H9 (cell line): ENCODE data around the gene PON2. TPM values are rescaled to one million over a fixed set of nuclear protein-coding genes. Genes with fewer than 3 reads are reported as not detected.

Experiments
- DNase-seq: peaks from one replicate; pipeline ENCODE4 v3.0.0-alpha.2; 2017
- H2AFZ ChIP-seq: one replicate; pipeline ENCODE4 v1.6.1; 2013; ENCODE audit warnings: mild to moderate bottlenecking, low read length, control low read depth, moderate library complexity
- H2AK5ac ChIP-seq: 2 replicates; pipeline ENCODE4 v1.6.1; 2013; ENCODE audit warnings: low read length, control low read depth, mixed read lengths; ENCODE audit not compliant: insufficient read length
- H2BK120ac ChIP-seq: one replicate; pipeline ENCODE4 v1.6.1; 2013; ENCODE audit warnings: low read depth, mild to moderate bottlenecking, low read length, control low read depth, inconsistent platforms; ENCODE audit not compliant: poor library complexity, severe bottlenecking
- H2BK12ac ChIP-seq: 2 replicates; pipeline ENCODE4 v1.6.1; 2013; ENCODE audit warnings: low read length, control low read depth, mixed read lengths, low read depth; ENCODE audit not compliant: insufficient read length
- H2BK15ac ChIP-seq: 2 replicates; pipeline ENCODE4 v1.6.1; 2013; ENCODE audit warnings: low read depth, low read length, control low read depth
- H2BK20ac ChIP-seq: one replicate; pipeline ENCODE4 v1.6.1; 2013; ENCODE audit warnings: low read depth, mild to moderate bottlenecking, low read length, control low read depth, inconsistent platforms; ENCODE audit not compliant: poor library complexity, severe bottlenecking
- H2BK5ac ChIP-seq: 2 replicates; pipeline ENCODE4 v1.6.1; 2013; ENCODE audit warnings: low read length, control low read depth, mixed read lengths; ENCODE audit not compliant: insufficient read length
- H3K14ac ChIP-seq: 2 replicates; pipeline ENCODE4 v1.6.1; 2013; ENCODE audit warnings: low read length, control low read depth; ENCODE audit not compliant: insufficient read depth
- H3K18ac ChIP-seq: 2 replicates; pipeline ENCODE4 v1.6.1; 2013; ENCODE audit warnings: low read depth, mild to moderate bottlenecking, mixed read lengths, low read length, control low read depth; ENCODE audit not compliant: insufficient read length
- H3K23ac ChIP-seq: 2 replicates; pipeline ENCODE4 v1.6.1; 2013; ENCODE audit warnings: low read length, control low read depth, mixed read lengths, low read depth; ENCODE audit not compliant: insufficient read length
- H3K23me2 ChIP-seq: 2 replicates; pipeline ENCODE4 v1.6.1; 2013; ENCODE audit warnings: low read depth, mild to moderate bottlenecking, mixed read lengths, low read length, control low read depth; ENCODE audit not compliant: insufficient read length, poor library complexity, severe bottlenecking
- H3K27ac ChIP-seq: 2 replicates; pipeline ENCODE4 v1.5.1; 2013; ENCODE audit warnings: low read length, control low read depth, mixed read lengths, low read depth; ENCODE audit not compliant: insufficient read length
- H3K27me3 ChIP-seq: 2 replicates; pipeline ENCODE4 v1.6.1; 2013; ENCODE audit warnings: low read length, control low read depth, inconsistent platforms; ENCODE audit not compliant: insufficient read depth
- H3K4ac ChIP-seq: 2 replicates; pipeline ENCODE4 v1.6.1; 2013; ENCODE audit warnings: low read depth, mild to moderate bottlenecking, control low read depth, inconsistent platforms, low read length, moderate library complexity
- H3K4me1 ChIP-seq: 2 replicates; pipeline ENCODE4 v1.6.1; 2013; ENCODE audit warnings: low read length, control low read depth, inconsistent platforms; ENCODE audit not compliant: insufficient read depth
- H3K4me2 ChIP-seq: 2 replicates; pipeline ENCODE4 v1.6.1; 2013; ENCODE audit warnings: low read length, control low read depth, mixed read lengths; ENCODE audit not compliant: insufficient read length, insufficient read depth
- H3K56ac ChIP-seq: 2 replicates; pipeline ENCODE4 v1.6.1; 2013; ENCODE audit warnings: low read depth, mild to moderate bottlenecking, mixed read lengths, low read length, control low read depth; ENCODE audit not compliant: insufficient read length
- H3K79me1 ChIP-seq: 2 replicates; pipeline ENCODE4 v1.6.1; 2013; ENCODE audit warnings: low read depth, mild to moderate bottlenecking, moderate library complexity, low read length, control low read depth, inconsistent platforms; ENCODE audit not compliant: insufficient read depth, poor library complexity, severe bottlenecking
- H3K79me2 ChIP-seq: 2 replicates; pipeline ENCODE4 v1.6.1; 2013; ENCODE audit warnings: low read length, control low read depth, inconsistent platforms; ENCODE audit not compliant: insufficient read depth
- H3K9ac ChIP-seq: 2 replicates; pipeline ENCODE4 v1.6.1; 2013; ENCODE audit warnings: low read length, control low read depth, mixed read lengths; ENCODE audit not compliant: insufficient read length; ENCODE audit errors: extremely low read depth
- H3K9me3 ChIP-seq: one replicate; pipeline ENCODE4 v1.6.1; 2013; ENCODE audit warnings: low read depth, low read length, inconsistent platforms; ENCODE audit not compliant: control insufficient read depth
- H3T11ph ChIP-seq: one replicate; pipeline ENCODE4 v1.6.1; 2013; ENCODE audit warnings: mild to moderate bottlenecking, low read length, control low read depth, inconsistent platforms
- H4K20me1 ChIP-seq: one replicate; pipeline ENCODE4 v1.6.1; 2013; ENCODE audit not compliant: control insufficient read depth, insufficient read length, insufficient read depth
- H4K5ac ChIP-seq: 2 replicates; pipeline ENCODE4 v1.6.1; 2013; ENCODE audit warnings: low read depth, mild to moderate bottlenecking, mixed read lengths, low read length, control low read depth; ENCODE audit not compliant: insufficient read length
- H4K8ac ChIP-seq: replicated peaks from 2 replicates; pipeline ENCODE4 v1.6.1; 2013; ENCODE audit warnings: low read length, control low read depth, mixed read lengths, low read depth; ENCODE audit not compliant: insufficient read length
- H4K91ac ChIP-seq: 2 replicates; pipeline ENCODE4 v1.6.1; 2013; ENCODE audit warnings: low read depth, mild to moderate bottlenecking, moderate library complexity, mixed read lengths, low read length, control low read depth; ENCODE audit not compliant: insufficient read length
- H3K27ac Mint-ChIP-seq, 3 experiments: 2 replicates in 2 of 3; 3 replicates in 1 of 3; pipeline ENCODE4 v1.8.0; 2020 to 2021; ENCODE audit warnings: mixed read lengths in 3 of 3, mild to moderate bottlenecking in 1 of 3, moderate library complexity in 1 of 3
- H3K27me3 Mint-ChIP-seq: 2 replicates; pipeline ENCODE4 v1.8.0; 2021; ENCODE audit warnings: low read depth, mild to moderate bottlenecking, moderate library complexity, mixed read lengths
- H3K36me3 Mint-ChIP-seq, 3 experiments: 2 replicates in 2 of 3; 3 replicates in 1 of 3; pipeline ENCODE4 v1.8.0; 2020 to 2021; ENCODE audit warnings: low read depth in 3 of 3, mixed read lengths in 3 of 3; ENCODE audit not compliant: insufficient read depth in 1 of 3
- H3K4me1 Mint-ChIP-seq, 2 experiments: 2 replicates each; pipeline ENCODE4 v1.8.0; 2020; ENCODE audit warnings: mixed read lengths in 2 of 2
- H3K4me3 Mint-ChIP-seq, 2 experiments: 2 replicates in 1 of 2; 3 replicates in 1 of 2; pipeline ENCODE4 v1.8.0; 2020 to 2021; ENCODE audit warnings: mild to moderate bottlenecking in 2 of 2, mixed read lengths in 2 of 2, moderate library complexity in 1 of 2
- H3K9me3 Mint-ChIP-seq, 2 experiments: 2 replicates in 1 of 2; 3 replicates in 1 of 2; pipeline ENCODE4 v1.8.0; 2020; ENCODE audit warnings: mild to moderate bottlenecking in 2 of 2, mixed read lengths in 2 of 2, moderate library complexity in 1 of 2
- WGBS: extraction: QIAGEN DNeasy Blood & Tissue Kit; methylation state at CpG from one replicate; pipeline ENCODE4 v1.1.7; 2013; ENCODE audit warnings: missing lambda C conversion rate, low lambda C conversion rate, mixed read lengths; ENCODE audit not compliant: insufficient read length; ENCODE audit errors: extremely low coverage; 5-methylcytosine and 5-hydroxymethylcytosine counted together
- total RNA-seq: library from RNA; stranded (reverse); gene quantifications from 2 replicates; pipeline ENCODE4 v1.2.1, GENCODE V29; 2021
- TF ChIP-seq, protein P1 (sequence below): fragments of 200-600 bp; sonication (generic); conservative IDR thresholded peaks from 3 replicates; pipeline ENCODE4 v1.8.0; 2021; ENCODE audit warnings: antibody characterized with exemption, mild to moderate bottlenecking

Gene PON2
- total RNA-seq, 1 experiment from 2014 or later: 26.7 TPM

DNA sequence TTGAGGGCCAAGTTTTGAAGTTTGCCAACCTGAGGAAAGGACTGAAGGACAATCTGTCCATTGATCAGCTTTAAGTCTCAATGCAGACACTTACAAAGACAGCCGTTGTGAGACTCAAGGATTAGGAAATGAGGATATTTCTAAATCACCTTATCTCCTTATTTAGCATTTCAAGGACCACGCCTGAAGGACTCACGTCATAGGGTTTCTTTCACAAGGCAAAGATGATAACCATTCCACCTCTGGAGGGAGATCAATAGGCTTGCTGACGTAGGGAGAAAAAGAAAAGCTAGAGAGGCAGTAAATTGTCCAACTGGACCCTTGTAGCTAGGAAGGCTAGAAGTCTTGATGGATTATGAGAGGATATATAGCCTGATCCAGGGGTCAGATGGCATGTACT lies 47.6 kb upstream of the PON2 start:
- Histone ChIP-seq H3K9ac (no peak overlapping the region), H2BK120ac (no peak overlapping the region), H3K9me3 (no peaks in the 10 kb centered on the region), H4K91ac (no peak overlapping the region), H2BK5ac (no peak overlapping the region), H3K27me3 (no peaks in the 10 kb centered on the region), H3K4me2 (no peak overlapping the region), H2BK15ac (no peak overlapping the region), H2BK20ac (no peak overlapping the region), H3K4ac (no peak overlapping the region), H3K79me2 (no peaks in the 10 kb centered on the region), H3T11ph (no peak overlapping the region), H3K18ac (no peak overlapping the region), H4K5ac (no peak overlapping the region), H3K14ac (no peak overlapping the region), H2AFZ (no peak overlapping the region), H2BK12ac (no peak overlapping the region), H2AK5ac (no peak overlapping the region), H3K56ac (no peak overlapping the region), H4K8ac (no peak overlapping the region), H3K23me2 (no peaks in the 10 kb centered on the region), H3K79me1 (no peaks in the 10 kb centered on the region), H4K20me1 (no peaks in the 10 kb centered on the region), H3K27ac (no peak overlapping the region), H3K23ac (no peak overlapping the region), H3K4me1 (no peaks in the 10 kb centered on the region; the same call in 1 of the 2 replicates)
- no peak overlapping the region for H3K4me3 Mint-ChIP-seq
- peaks cover 0 to 3% (median 0%) of the 10 kb centered on the region in 3 experiments; a peak in 1 of 7 replicates for H3K36me3 Mint-ChIP-seq
- peaks cover 13 to 14% of the 10 kb centered on the region in 2 experiments for H3K4me1 Mint-ChIP-seq
- no peak overlapping the region for H3K27ac Mint-ChIP-seq
- DNase-seq: no peak
- no peaks in the 10 kb centered on the region for H3K27me3 Mint-ChIP-seq
- TF ChIP-seq, protein P1, sequence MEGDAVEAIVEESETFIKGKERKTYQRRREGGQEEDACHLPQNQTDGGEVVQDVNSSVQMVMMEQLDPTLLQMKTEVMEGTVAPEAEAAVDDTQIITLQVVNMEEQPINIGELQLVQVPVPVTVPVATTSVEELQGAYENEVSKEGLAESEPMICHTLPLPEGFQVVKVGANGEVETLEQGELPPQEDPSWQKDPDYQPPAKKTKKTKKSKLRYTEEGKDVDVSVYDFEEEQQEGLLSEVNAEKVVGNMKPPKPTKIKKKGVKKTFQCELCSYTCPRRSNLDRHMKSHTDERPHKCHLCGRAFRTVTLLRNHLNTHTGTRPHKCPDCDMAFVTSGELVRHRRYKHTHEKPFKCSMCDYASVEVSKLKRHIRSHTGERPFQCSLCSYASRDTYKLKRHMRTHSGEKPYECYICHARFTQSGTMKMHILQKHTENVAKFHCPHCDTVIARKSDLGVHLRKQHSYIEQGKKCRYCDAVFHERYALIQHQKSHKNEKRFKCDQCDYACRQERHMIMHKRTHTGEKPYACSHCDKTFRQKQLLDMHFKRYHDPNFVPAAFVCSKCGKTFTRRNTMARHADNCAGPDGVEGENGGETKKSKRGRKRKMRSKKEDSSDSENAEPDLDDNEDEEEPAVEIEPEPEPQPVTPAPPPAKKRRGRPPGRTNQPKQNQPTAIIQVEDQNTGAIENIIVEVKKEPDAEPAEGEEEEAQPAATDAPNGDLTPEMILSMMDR: no peak
- H3K9me3 Mint-ChIP-seq: no peaks in the 10 kb centered on the region
- no CpG with 5 or more reads among the region's 4 CpGs for WGBS
